ENCODE measurements around the gene ZNF70. TPM values are rescaled to one million over a fixed set of nuclear protein-coding genes. Genes with fewer than 3 reads are reported as not detected.

The ZNF70 gene
- total RNA-seq, 4 donors from 2014 or later, result 3.1 to 6.5 (median 5.4) TPM

DNA sequence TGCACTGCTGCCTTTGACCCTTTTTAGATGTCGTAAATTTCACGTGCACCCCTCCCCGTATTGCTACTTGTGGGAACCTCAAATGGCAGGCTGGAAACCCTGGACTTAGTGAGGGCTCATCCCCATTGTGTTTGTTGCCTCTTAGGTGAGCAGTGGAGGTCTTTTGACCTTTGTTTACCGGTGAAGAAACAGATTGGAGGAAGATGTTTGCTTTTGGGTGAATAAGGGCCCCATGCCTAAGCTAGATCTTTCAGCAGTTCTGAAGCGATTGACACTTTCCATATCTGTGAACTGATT is 36.6 kb upstream of the ZNF70 start:
- intact Hi-C loops (cut with DNase I), result loop anchor here (2.0 kb wide), 1 partner anchor 19 kb away; no protein-coding TSS in a partner anchor
- 2% methylated on average over 5 of the region's 5 CpGs for WGBS
- no peaks in the 10 kb centered on the region for H3K27me3 ChIP-seq

DNA sequence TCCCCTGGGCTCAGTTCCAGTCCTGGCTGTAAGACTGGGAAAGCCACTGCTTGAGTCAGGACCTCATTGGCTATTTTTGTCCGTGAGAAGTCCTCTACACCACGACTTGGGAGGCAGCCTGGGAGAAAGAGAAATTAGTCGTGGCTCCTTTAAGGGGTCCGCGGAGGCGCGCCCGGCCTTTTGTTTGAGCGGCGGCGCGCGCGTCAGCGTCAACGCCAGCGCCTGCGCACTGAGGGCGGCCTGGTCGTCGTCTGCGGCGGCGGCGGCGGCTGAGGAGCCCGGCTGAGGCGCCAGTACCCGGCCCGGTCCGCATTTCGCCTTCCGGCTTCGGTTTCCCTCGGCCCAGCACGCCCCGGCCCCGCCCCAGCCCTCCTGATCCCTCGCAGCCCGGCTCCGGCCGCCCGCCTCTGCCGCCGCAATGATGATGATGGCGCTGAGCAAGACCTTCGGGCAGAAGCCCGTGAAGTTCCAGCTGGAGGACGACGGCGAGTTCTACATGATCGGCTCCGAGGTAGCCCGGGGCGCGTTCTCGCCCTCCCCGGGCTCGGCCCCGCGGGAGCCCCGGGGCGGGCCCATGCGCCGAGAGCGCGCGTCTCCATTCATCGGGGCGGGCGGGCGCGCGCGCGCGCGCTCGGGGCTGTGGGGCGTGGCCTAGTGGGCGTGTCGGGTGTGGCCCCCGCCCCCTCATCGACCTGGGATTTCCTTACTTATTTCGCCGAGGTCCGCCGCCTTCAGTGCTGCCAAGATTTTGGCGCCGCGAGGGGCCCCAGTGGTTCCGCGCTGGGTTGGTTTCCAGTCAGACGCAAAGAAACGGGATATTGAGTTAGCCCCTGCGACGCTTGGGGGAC is 36.1 kb upstream of the ZNF70 start, which contains the start of gene SMARCB1:
TSS of gene SMARCB1 (plus strand) at position 215 of the 848 bp plus-strand sequence. CDS start at position 419, 204 bp downstream.
- Histone ChIP-seq H3K4me3 (peak within 1 kb of the TSS; percentile 78 to 96 (median 91)), H3K27me3 (no peaks in the 10 kb centered on the region), H3K9me3 (no peaks in the 10 kb centered on the region), H3K4me1 (peaks cover 31 to 64% (median 58%) of the 10 kb centered on the region in 4 donors), H3K36me3 (peaks cover 0 to 14% (median 4%) of the 10 kb centered on the region in 4 donors), H3K27ac (replicated peaks in 1 of 4) (peak within 1 kb of the TSS; percentile 95 to 100 (median 99))
- intact Hi-C loops (cut with DNase I), result loop anchor here (2.0 kb wide), 1 partner anchor 18 kb away; no protein-coding TSS in a partner anchor
- peak; percentile 71 for TF ChIP-seq POLR2A (IDR thresholded peaks at IDR 0.05; ENCODE audit: low read depth)
- peak; percentile 82 to 84 for TF ChIP-seq POLR2AphosphoS5 (IDR thresholded peaks at IDR 0.05)
- TF ChIP-seq, protein P1, sequence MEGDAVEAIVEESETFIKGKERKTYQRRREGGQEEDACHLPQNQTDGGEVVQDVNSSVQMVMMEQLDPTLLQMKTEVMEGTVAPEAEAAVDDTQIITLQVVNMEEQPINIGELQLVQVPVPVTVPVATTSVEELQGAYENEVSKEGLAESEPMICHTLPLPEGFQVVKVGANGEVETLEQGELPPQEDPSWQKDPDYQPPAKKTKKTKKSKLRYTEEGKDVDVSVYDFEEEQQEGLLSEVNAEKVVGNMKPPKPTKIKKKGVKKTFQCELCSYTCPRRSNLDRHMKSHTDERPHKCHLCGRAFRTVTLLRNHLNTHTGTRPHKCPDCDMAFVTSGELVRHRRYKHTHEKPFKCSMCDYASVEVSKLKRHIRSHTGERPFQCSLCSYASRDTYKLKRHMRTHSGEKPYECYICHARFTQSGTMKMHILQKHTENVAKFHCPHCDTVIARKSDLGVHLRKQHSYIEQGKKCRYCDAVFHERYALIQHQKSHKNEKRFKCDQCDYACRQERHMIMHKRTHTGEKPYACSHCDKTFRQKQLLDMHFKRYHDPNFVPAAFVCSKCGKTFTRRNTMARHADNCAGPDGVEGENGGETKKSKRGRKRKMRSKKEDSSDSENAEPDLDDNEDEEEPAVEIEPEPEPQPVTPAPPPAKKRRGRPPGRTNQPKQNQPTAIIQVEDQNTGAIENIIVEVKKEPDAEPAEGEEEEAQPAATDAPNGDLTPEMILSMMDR (IDR thresholded peaks at IDR 0.05), result peak in 1 of 3 experiments; percentile 26
- TF ChIP-seq EP300 (IDR thresholded peaks at IDR 0.05), result no peak
- DNase-seq (ENCODE audit: extremely low spot score), result peak; percentile 96
- whole genome bisulfite sequencing, result under 1% methylated on average over 49 of the region's 97 CpGs

More for the DNA sequence above, 36.6 kb upstream of the ZNF70 start:
- Histone ChIP-seq H3K4me1 (peaks cover 31 to 68% (median 59%) of the 10 kb centered on the region in 4 donors), H3K27ac (replicated peaks in 1 of 4) (peak overlapping the region; percentile 95 to 100 (median 99)), H3K9me3 (no peaks in the 10 kb centered on the region), H3K36me3 (peaks cover 2 to 16% (median 8%) of the 10 kb centered on the region in 4 donors), H3K4me3 (peak overlapping the region; percentile 78 to 96 (median 91))
- DNase-seq (ENCODE audit: extremely low spot score), result no peak
- TF ChIP-seq POLR2A (IDR thresholded peaks at IDR 0.05; ENCODE audit: low read depth) (no peak), EP300 (IDR thresholded peaks at IDR 0.05) (no peak), POLR2AphosphoS5 (IDR thresholded peaks at IDR 0.05) (no peak)
- TF ChIP-seq, protein P1 (IDR thresholded peaks at IDR 0.05), result no peak

DNA sequence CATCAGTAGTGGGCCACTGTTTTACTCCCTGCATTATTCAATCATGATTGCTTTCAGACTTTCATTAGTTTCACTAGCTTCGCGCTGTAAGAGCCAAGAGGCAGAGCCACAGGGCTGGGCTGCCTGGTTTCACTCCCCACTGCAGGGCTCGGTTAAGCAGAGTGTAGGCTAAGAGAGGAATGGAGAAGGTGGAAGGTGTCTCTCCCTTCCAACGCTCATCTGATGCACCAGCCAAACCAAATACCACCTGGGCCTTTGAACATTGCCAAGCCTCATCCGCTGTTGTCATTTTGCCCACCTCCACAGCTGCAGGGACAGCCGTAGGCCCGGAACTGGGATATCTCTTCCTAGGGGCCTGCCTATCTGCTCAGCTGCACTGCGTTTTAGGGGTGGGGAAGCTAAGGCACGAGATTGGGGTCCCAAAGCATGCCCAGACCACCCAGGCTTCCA is 35.4 kb upstream of the ZNF70 start:
- peak overlapping the region; percentile 78 to 96 (median 91) for H3K4me3 ChIP-seq
- peaks cover 28 to 63% (median 59%) of the 10 kb centered on the region in 4 donors for H3K4me1 ChIP-seq
- H3K9me3 ChIP-seq, result no peaks in the 10 kb centered on the region
- 30% methylated on average over 9 of the region's 9 CpGs for WGBS
- peak overlapping the region; percentile 95 to 100 (median 99) for H3K27ac ChIP-seq (replicated peaks in 1 of 4)
- H3K27me3 ChIP-seq, result no peaks in the 10 kb centered on the region
- DNase-seq (ENCODE audit: extremely low spot score), result no peak
- H3K36me3 ChIP-seq, result peaks cover 0 to 14% (median 1%) of the 10 kb centered on the region in 4 donors
- no peak for TF ChIP-seq EP300 (IDR thresholded peaks at IDR 0.05)
- TF ChIP-seq POLR2A (IDR thresholded peaks at IDR 0.05; ENCODE audit: low read depth), result no peak
- no peak for TF ChIP-seq POLR2AphosphoS5 (IDR thresholded peaks at IDR 0.05)
- intact Hi-C loops (cut with DNase I), result loop anchor here (2.0 kb wide), 1 partner anchor 17 kb away; no protein-coding TSS in a partner anchor

DNA sequence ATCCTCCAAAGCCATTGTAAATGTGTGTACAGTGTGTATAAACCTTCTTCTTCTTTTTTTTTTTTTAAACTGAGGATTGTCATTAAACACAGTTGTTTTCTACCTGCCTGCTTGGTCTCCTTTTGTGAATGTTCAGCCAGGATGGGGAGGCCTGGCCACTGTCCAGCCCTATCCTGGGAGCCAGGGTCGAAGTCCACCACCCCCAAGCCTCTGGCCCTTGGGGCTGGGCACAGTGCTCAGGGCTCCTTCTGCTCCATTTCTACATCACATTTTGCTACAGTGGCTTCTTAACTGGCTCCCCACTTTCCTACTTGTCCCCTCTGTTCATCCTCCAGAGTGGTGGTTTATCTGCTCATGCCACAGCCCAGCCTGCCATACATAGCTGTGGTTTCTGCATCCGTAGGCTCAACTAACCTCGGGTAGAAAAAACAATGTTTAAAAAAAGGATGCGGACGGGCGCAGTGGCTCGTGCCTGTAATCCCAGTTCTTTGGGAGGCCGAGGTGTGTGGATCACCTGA is 33.4 kb upstream of the ZNF70 start:
- intact Hi-C loops (cut with DNase I), result no loop called here

More for the DNA sequence above, 33.4 kb upstream of the ZNF70 start:
- peaks cover 0 to 19% (median 1%) of the 10 kb centered on the region in 4 donors for H3K36me3 ChIP-seq
- 75% methylated on average over 8 of the region's 8 CpGs for WGBS
- H3K27me3 ChIP-seq, result no peaks in the 10 kb centered on the region
- peak overlapping the region in 2 of 4 donors; percentile 17 to 46 for H3K27ac ChIP-seq (replicated peaks in 1 of 4)
- TF ChIP-seq, protein P1 (IDR thresholded peaks at IDR 0.05), result no peak
- TF ChIP-seq EP300 (IDR thresholded peaks at IDR 0.05), result no peak
- TF ChIP-seq POLR2A (IDR thresholded peaks at IDR 0.05; ENCODE audit: low read depth), result no peak
- TF ChIP-seq POLR2AphosphoS5 (IDR thresholded peaks at IDR 0.05), result no peak
- DNase-seq (ENCODE audit: extremely low spot score), result no peak
- peaks cover 21 to 50% (median 45%) of the 10 kb centered on the region in 4 donors for H3K4me1 ChIP-seq
- no peaks in the 10 kb centered on the region for H3K9me3 ChIP-seq
- H3K4me3 ChIP-seq, result no peak overlapping the region
